ENCODE data around the gene PCSK9. TPM values are rescaled to one million over a fixed set of nuclear protein-coding genes. Genes with fewer than 3 reads are reported as not detected.

The PCSK9 gene
- total and polyA plus RNA-seq, 2 experiments from 2014 or later = 77.6 to 327 TPM

GRCh38 chr1:55069280-55069679, 29.9 kb downstream of the PCSK9 start (continued):
- TF ChIP-seq, protein P1, sequence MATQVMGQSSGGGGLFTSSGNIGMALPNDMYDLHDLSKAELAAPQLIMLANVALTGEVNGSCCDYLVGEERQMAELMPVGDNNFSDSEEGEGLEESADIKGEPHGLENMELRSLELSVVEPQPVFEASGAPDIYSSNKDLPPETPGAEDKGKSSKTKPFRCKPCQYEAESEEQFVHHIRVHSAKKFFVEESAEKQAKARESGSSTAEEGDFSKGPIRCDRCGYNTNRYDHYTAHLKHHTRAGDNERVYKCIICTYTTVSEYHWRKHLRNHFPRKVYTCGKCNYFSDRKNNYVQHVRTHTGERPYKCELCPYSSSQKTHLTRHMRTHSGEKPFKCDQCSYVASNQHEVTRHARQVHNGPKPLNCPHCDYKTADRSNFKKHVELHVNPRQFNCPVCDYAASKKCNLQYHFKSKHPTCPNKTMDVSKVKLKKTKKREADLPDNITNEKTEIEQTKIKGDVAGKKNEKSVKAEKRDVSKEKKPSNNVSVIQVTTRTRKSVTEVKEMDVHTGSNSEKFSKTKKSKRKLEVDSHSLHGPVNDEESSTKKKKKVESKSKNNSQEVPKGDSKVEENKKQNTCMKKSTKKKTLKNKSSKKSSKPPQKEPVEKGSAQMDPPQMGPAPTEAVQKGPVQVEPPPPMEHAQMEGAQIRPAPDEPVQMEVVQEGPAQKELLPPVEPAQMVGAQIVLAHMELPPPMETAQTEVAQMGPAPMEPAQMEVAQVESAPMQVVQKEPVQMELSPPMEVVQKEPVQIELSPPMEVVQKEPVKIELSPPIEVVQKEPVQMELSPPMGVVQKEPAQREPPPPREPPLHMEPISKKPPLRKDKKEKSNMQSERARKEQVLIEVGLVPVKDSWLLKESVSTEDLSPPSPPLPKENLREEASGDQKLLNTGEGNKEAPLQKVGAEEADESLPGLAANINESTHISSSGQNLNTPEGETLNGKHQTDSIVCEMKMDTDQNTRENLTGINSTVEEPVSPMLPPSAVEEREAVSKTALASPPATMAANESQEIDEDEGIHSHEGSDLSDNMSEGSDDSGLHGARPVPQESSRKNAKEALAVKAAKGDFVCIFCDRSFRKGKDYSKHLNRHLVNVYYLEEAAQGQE (IDR thresholded peaks at IDR 0.05; ENCODE audit: unreplicated experiment) = no peak
- no peak for TF ChIP-seq CTCF (conservative IDR thresholded peaks at IDR 0.05; ENCODE audit: low read depth in 2 of 2)
- no peak for TF ChIP-seq STAT1 (IDR thresholded peaks at IDR 0.05; ENCODE audit: unreplicated experiment)
- no peak for TF ChIP-seq ZNF114 (CRISPR knock-in tag; IDR thresholded peaks at IDR 0.05)
- no peak for TF ChIP-seq ZNF462 (CRISPR knock-in tag; IDR thresholded peaks at IDR 0.05)
